Measurements from ENCODE around the gene ABR. TPM values are rescaled to one million over a fixed set of nuclear protein-coding genes. Genes with fewer than 3 reads are reported as not detected.

Gene ABR
- total and polyA plus RNA-seq, 2 of the 13 experiments (the other 11 are each of a cell fraction or from before 2014, with no cell fraction given): 12.4 to 40.4 TPM

GRCh38 chr17:970364-970763 lies 209.4 kb downstream of the ABR start:
- no peak overlapping the region for H3K4me3 ChIP-seq (replicated peaks in 1 of 3; ENCODE audit: insufficient read depth in 1 of 3, low read depth in 2 of 3, low read length in 3 of 3)
- TF ChIP-seq IRF2 (CRISPR knock-in tag; IDR thresholded peaks at IDR 0.05) (no peak), CCDC6 (CRISPR knock-in tag; IDR thresholded peaks at IDR 0.05) (no peak), NFKBIZ (CRISPR knock-in tag; IDR thresholded peaks at IDR 0.05) (no peak), RORA (CRISPR knock-in tag; IDR thresholded peaks at IDR 0.05) (no peak), NR3C1 (CRISPR knock-in tag; IDR thresholded peaks at IDR 0.05) (no peak), NR2F6 (IDR thresholded peaks at IDR 0.05) (no peak), NR2F6 (CRISPR knock-in tag; IDR thresholded peaks at IDR 0.05) (no peak), SATB2 (CRISPR knock-in tag; IDR thresholded peaks at IDR 0.05) (no peak), ZNF337 (CRISPR knock-in tag; IDR thresholded peaks at IDR 0.05; ENCODE audit: borderline replicate concordance, low read depth) (no peak), CHCHD3 (CRISPR knock-in tag; IDR thresholded peaks at IDR 0.05) (no peak), ZNF724P (CRISPR knock-in tag; IDR thresholded peaks at IDR 0.05; ENCODE audit: borderline replicate concordance) (no peak), FOXM1 (CRISPR knock-in tag; IDR thresholded peaks at IDR 0.05) (no peak), HDAC2 (CRISPR knock-in tag; IDR thresholded peaks at IDR 0.05) (no peak), ZNF777 (CRISPR knock-in tag; IDR thresholded peaks at IDR 0.05) (no peak)
- TF ChIP-seq, protein P1, sequence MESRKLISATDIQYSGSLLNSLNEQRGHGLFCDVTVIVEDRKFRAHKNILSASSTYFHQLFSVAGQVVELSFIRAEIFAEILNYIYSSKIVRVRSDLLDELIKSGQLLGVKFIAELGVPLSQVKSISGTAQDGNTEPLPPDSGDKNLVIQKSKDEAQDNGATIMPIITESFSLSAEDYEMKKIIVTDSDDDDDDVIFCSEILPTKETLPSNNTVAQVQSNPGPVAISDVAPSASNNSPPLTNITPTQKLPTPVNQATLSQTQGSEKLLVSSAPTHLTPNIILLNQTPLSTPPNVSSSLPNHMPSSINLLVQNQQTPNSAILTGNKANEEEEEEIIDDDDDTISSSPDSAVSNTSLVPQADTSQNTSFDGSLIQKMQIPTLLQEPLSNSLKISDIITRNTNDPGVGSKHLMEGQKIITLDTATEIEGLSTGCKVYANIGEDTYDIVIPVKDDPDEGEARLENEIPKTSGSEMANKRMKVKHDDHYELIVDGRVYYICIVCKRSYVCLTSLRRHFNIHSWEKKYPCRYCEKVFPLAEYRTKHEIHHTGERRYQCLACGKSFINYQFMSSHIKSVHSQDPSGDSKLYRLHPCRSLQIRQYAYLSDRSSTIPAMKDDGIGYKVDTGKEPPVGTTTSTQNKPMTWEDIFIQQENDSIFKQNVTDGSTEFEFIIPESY (CRISPR knock-in tag; IDR thresholded peaks at IDR 0.05): no peak
- H3K4me2 ChIP-seq (ENCODE audit: low read depth, low read length): no peak overlapping the region
- peaks cover 14% of the 10 kb centered on the region for H3K4me1 ChIP-seq (ENCODE audit: insufficient read depth, low read length)
- ATAC-seq (no peak), DNase-seq (ENCODE audit: low spot score) (no peak), FAIRE-seq (no peak)
- peaks cover 0 to 3% of the 10 kb centered on the region in 2 experiments; a peak in 1 of 5 replicates for H3K36me3 ChIP-seq (replicated peaks in 1 of 2; ENCODE audit: control insufficient read depth in 1 of 2, insufficient read depth in 2 of 2, low read length in 2 of 2)
- H3K27me3 ChIP-seq (ENCODE audit: control insufficient read depth in 1 of 2, insufficient read depth in 2 of 2, low read length in 2 of 2): no peaks in the 10 kb centered on the region
- intact Hi-C loops (cut with micrococcal nuclease; ENCODE audit: unreplicated experiment): no loop called here
- H3K79me2 ChIP-seq (ENCODE audit: insufficient read depth, low read length): peaks cover 56% of the 10 kb centered on the region
- no peak overlapping the region for H3K9ac ChIP-seq (ENCODE audit: insufficient read depth, low read depth, low read length)
- in situ Hi-C loops (cut with HindIII; ENCODE audit: extremely low pct_ligation_motif_present, low pct_unique_long_range_greater_than_20kb): no loop called here
- no peaks in the 10 kb centered on the region for H3K9me3 ChIP-seq (ENCODE audit: low read length)
- WGBS (ENCODE audit: low lambda C conversion rate): 90% methylated on average over 9 of the region's 9 CpGs
- H4K20me1 ChIP-seq (ENCODE audit: insufficient read depth, low read length): peaks cover 4% of the 10 kb centered on the region; the same call in 1 of the 2 replicates
- POLR2A ChIA-PET: no interaction called here
- BruUV-seq (replicated peaks): no TSS peak
- H3K27ac ChIP-seq (ENCODE audit: extremely low read length, insufficient read depth, low read length): no peak overlapping the region
- no peak overlapping the region for H2AFZ ChIP-seq (ENCODE audit: low read length)
- CTCF ChIA-PET (ENCODE audit: low intra/inter-chr PET ratio, low total read pairs): no interaction called here
